K562 (cell line): Measurements from ENCODE around the gene RABGAP1. TPM values are rescaled to one million over a fixed set of nuclear protein-coding genes. Genes with fewer than 3 reads are reported as not detected.

ENCODE experiments used
- ATAC-seq: fragments of 200-7000 bp; cut with Tn5 transposase; 3 replicates; pipeline ENCODE4 v1.9.1; 2020; ENCODE audit warnings: moderate library complexity
- BruUV-seq: library from RNA; stranded (reverse); fragments of 400-500 nt; replicated peaks from 2 replicates; lab custom pipeline; 2021; lab: Mats Ljungman, UMichigan
- CTCF ChIA-PET: fragments of 300-600 bp; formaldehyde crosslinking; extraction: SDS; loops from one replicate; lab custom pipeline; 2021; ENCODE audit warnings: low intra/inter-chr PET ratio; lab: Yijun Ruan, JAX
- POLR2A ChIA-PET: fragments of 300-600, 350-650 bp; sonication (Branson Sonifier 250); formaldehyde crosslinking; extraction: SDS; loops from one replicate; lab custom pipeline; 2021; ENCODE audit warnings: antibody characterized with exemption, inconsistent platforms; lab: Yijun Ruan, JAX
- DNase-seq, 4 experiments: peaks; one replicate each; pipeline versions ENCODE4 v3.0.0 to v3.0.0-alpha.2; 2011 to 2018; ENCODE audit warnings: low spot score in 3 of 4, mixed read lengths in 3 of 4; ENCODE audit errors: extremely low read depth in 1 of 4
- FAIRE-seq: peaks from 2 replicates; lab custom pipeline; 2011; peaks lifted over from hg19 to GRCh38; lab: Jason Lieb, UNC
- H2AFZ ChIP-seq: 2 replicates; pipeline ENCODE4 v1.6.0; 2011; ENCODE audit warnings: low read depth, low read length, control low read depth, inconsistent platforms
- H3K27ac ChIP-seq: fragments of 200-600 bp; 3 replicates; pipeline ENCODE4 v1.8.0; 2011; ENCODE audit warnings: low read depth, mild to moderate bottlenecking, control low read depth, inconsistent platforms, low read length, moderate library complexity, mixed read lengths; ENCODE audit errors: extremely low read depth
- H3K27me3 ChIP-seq, 2 experiments: fragments of 300-600 bp in 1 of 2; 2 replicates in 1 of 2; 3 replicates in 1 of 2; pipeline versions ENCODE4 v1.6.0 to v1.8.0; 2011; ENCODE audit warnings: inconsistent platforms in 2 of 2, low read length in 2 of 2, mild to moderate bottlenecking in 1 of 2, mixed read lengths in 1 of 2, moderate library complexity in 1 of 2; ENCODE audit not compliant: control insufficient read depth in 2 of 2, insufficient read depth in 2 of 2
- H3K36me3 ChIP-seq: fragments of 300-600 bp; 3 replicates; pipeline ENCODE4 v1.8.0; 2011; ENCODE audit warnings: mild to moderate bottlenecking, low read length, inconsistent platforms; ENCODE audit not compliant: control insufficient read depth, insufficient read depth
- H3K4me1 ChIP-seq, 2 experiments: fragments of 200-600 bp in 1 of 2; replicated peaks in 1 of 2; 2 replicates in 1 of 2; 3 replicates in 1 of 2; pipeline versions ENCODE4 v1.5.1 to v1.8.0; 2011; ENCODE audit warnings: inconsistent platforms in 2 of 2, low read length in 2 of 2, mild to moderate bottlenecking in 1 of 2, mixed read lengths in 1 of 2, moderate library complexity in 1 of 2; ENCODE audit not compliant: control insufficient read depth in 2 of 2, insufficient read depth in 2 of 2
- H3K4me2 ChIP-seq: 2 replicates; pipeline ENCODE4 v1.6.1; 2011; ENCODE audit warnings: low read length, control low read depth, inconsistent platforms, mixed read lengths; ENCODE audit not compliant: insufficient read depth
- H3K4me3 ChIP-seq: fragments of 200-600 bp; sonication (generic), shearing (Covaris generic); 2 replicates; pipeline ENCODE4 v1.5.1; 2016; ENCODE audit warnings: control low read depth, inconsistent platforms
- H3K79me2 ChIP-seq: fragments of 200-600 bp; 3 replicates; pipeline ENCODE4 v1.8.0; 2011; ENCODE audit warnings: low read length, inconsistent platforms; ENCODE audit not compliant: control insufficient read depth, insufficient read depth
- H3K9ac ChIP-seq, 2 experiments: 2 replicates each; pipeline versions ENCODE4 v1.6.0 to v1.6.1; 2011; ENCODE audit warnings: low read depth in 2 of 2, low read length in 2 of 2, control low read depth in 1 of 2, inconsistent platforms in 1 of 2, mild to moderate bottlenecking in 1 of 2, mixed read lengths in 1 of 2; ENCODE audit not compliant: insufficient read depth in 1 of 2
- H3K9me1 ChIP-seq: one replicate; pipeline ENCODE4 v1.6.0; 2011; ENCODE audit warnings: inconsistent platforms, mild to moderate bottlenecking, low read length, moderate library complexity; ENCODE audit not compliant: control insufficient read depth, insufficient read depth
- H3K9me3 ChIP-seq: replicated peaks from 2 replicates; pipeline ENCODE4 v1.5.1; 2011; ENCODE audit warnings: low read depth, low read length, inconsistent platforms; ENCODE audit not compliant: control insufficient read depth, insufficient read depth
- H4K20me1 ChIP-seq: replicated peaks from 2 replicates; pipeline ENCODE4 v1.6.1; 2011; ENCODE audit warnings: low read length, inconsistent platforms, mixed read lengths; ENCODE audit not compliant: control insufficient read depth, insufficient read depth
- CBFA2T2 ChIP-seq: fragments of 450-650 bp; conservative IDR thresholded peaks from 2 replicates; pipeline ENCODE4 v1.6.1; 2017; ENCODE audit warnings: mild to moderate bottlenecking
- CBFA2T3 ChIP-seq: fragments of 450-650 bp; IDR thresholded peaks from 2 replicates; pipeline ENCODE4 v1.6.1; 2017
- DDX20 ChIP-seq: fragments of 450-650 bp; IDR thresholded peaks from 2 replicates; pipeline ENCODE4 v1.6.1; 2016; ENCODE audit warnings: missing genetic modification characterization, low read depth, mild to moderate bottlenecking, missing compliant biosample characterization, moderate library complexity
- TEAD4 ChIP-seq, 2 experiments: sonication (generic) in 1 of 2; formaldehyde crosslinking in 1 of 2; IDR thresholded peaks; 2 replicates each; pipeline versions ENCODE4 v1.6.1 to v1.8.0; 2012 to 2022; ENCODE audit warnings: borderline replicate concordance in 1 of 2, inconsistent platforms in 1 of 2, low read length in 1 of 2, mild to moderate bottlenecking in 1 of 2, missing genetic modification reagents in 1 of 2
- ZBTB5 ChIP-seq: fragments of 450-650 bp; IDR thresholded peaks from 2 replicates; pipeline ENCODE4 v1.6.1; 2017; ENCODE audit warnings: antibody characterized with exemption
- ZNF140 ChIP-seq: fragments of 250-450 bp; sonication (Bioruptor Pico); IDR thresholded peaks from 2 replicates; pipeline ENCODE4 v1.8.0; 2021; ENCODE audit warnings: moderate library complexity, mild to moderate bottlenecking, inconsistent platforms
- WGBS: fragments of 100-300 bp; shearing (Covaris generic); methylation state at CpG from one replicate; pipeline ENCODE4 v1.1.6; 2016; ENCODE audit warnings: low coverage, mixed read lengths; ENCODE audit not compliant: insufficient coverage; ENCODE audit errors: missing lambda C conversion rate; 5-methylcytosine and 5-hydroxymethylcytosine counted together
- in situ Hi-C: fragments of 300-500 bp; cut with MboI; formaldehyde crosslinking; loops from 4 replicates; pipeline ENCODE4 v1.15.0; 2018; ENCODE audit warnings: inconsistent platforms, mixed read lengths
- intact Hi-C: fragments of 100-400 bp; cut with micrococcal nuclease; formaldehyde crosslinking; loops from 2 replicates; pipeline ENCODE4 v1.14.2; 2022
- polyA plus RNA-seq, 8 experiments: library from polyadenylated mRNA; depleted of rRNA in 4 of 8; stranded (reverse) in 5 of 8; unstranded in 3 of 8; fragments of >200 nt; fragmentation: Nextera tagmentation in 2 of 8; fragmentation: Illumina TruSeq in 1 of 8; extraction: Ambion mirVana in 2 of 8; extraction: Trizol in 1 of 8; gene quantifications; 2 replicates each; pipeline versions ENCODE4 v1.2.1 to v1.2.3, GENCODE V29; 2011 to 2014; ENCODE audit warnings: inconsistent platforms in 1 of 8, missing spikeins in 1 of 8
- total RNA-seq, 7 experiments: library from RNA; depleted of rRNA in 6 of 7; stranded (reverse); fragments of >200 nt in 6 of 7; fragmentation: Illumina TruSeq in 2 of 7; extraction: Trizol in 2 of 7; gene quantifications; 2 replicates each; pipeline versions ENCODE4 v1.2.1 to v1.2.3, GENCODE V29; 2011 to 2021; ENCODE audit warnings: low replicate concordance in 1 of 7

Gene RABGAP1
- total and polyA plus RNA-seq, 9 of the 15 experiments (the other 6 are each of a cell fraction or from before 2014, with no cell fraction given): 1.5 to 22.7 (median 13.1) TPM

- ChIA-PET CTCF (interaction anchor here (0.5 kb wide), 1 partner anchor 15 kb away, joined by 4 read pairs; no protein-coding TSS in a partner anchor), POLR2A (interaction anchor here (0.6 to 1.0 kb wide), 2 partner anchors 10 to 253 kb away, joined by 3 to 4 read pairs; no protein-coding TSS in a partner anchor)
- H4K20me1 ChIP-seq: no peaks in the 10 kb centered on the region
- no peaks in the 10 kb centered on the region for H3K4me1 ChIP-seq
- H3K27me3 ChIP-seq: no peaks in the 10 kb centered on the region
- DNase-seq (no peak), ATAC-seq (no peak), FAIRE-seq (no peak)
- H3K36me3 ChIP-seq: peaks cover 65% of the 10 kb centered on the region; the same call in 2 of the 3 replicates
- in situ Hi-C loops: no loop called here
- H3K9me1 ChIP-seq: no peaks in the 10 kb centered on the region
- H2AFZ ChIP-seq: no peak overlapping the region
- BruUV-seq: no TSS peak
- H3K4me3 ChIP-seq: no peak overlapping the region
- no peak overlapping the region for H3K4me2 ChIP-seq
- no peaks in the 10 kb centered on the region for H3K79me2 ChIP-seq
- TF ChIP-seq CBFA2T2 (peak; percentile 18; the same call in 1 of the 2 replicates), ZNF140 (CRISPR knock-in tag) (no peak), DDX20 (no peak), ZBTB5 (no peak), TEAD4 (IDR thresholded peaks at IDR 0.05; ENCODE audit: low read length) (no peak), TEAD4 (CRISPR knock-in tag; IDR thresholded peaks at IDR 0.05; ENCODE audit: borderline replicate concordance) (no peak), CBFA2T3 (peak; percentile 61)
- WGBS: 18% methylated on average over 3 of the region's 3 CpGs
- H3K27ac ChIP-seq: no peak overlapping the region
- intact Hi-C loops: no loop called here
- no peak overlapping the region for H3K9ac ChIP-seq
- no peaks in the 10 kb centered on the region for H3K9me3 ChIP-seq
Measured at GRCh38 chr9:123096987-123097386, 156.2 kb downstream of the RABGAP1 start.
